Endothelial cell of umbilical vein (primary cell): ENCODE results near the gene TMPRSS6. TPM values are rescaled to one million over a fixed set of nuclear protein-coding genes. Genes with fewer than 3 reads are reported as not detected.

Experiments
- BruUV-seq: library from RNA; stranded (reverse); fragments of 400-500 nt; replicated peaks from 2 replicates; lab custom pipeline; 2021; lab: Mats Ljungman, UMichigan
- CTCF ChIA-PET: fragments of 300-600, 350-600 bp; sonication (Branson Sonifier 250); formaldehyde crosslinking; loops from one replicate; lab custom pipeline; 2021; ENCODE audit warnings: antibody characterized with exemption, inconsistent platforms; lab: Charles Lee
- POLR2A ChIA-PET: fragments of 300-600, 350-600 bp; sonication (Branson Sonifier 250); formaldehyde crosslinking; loops from one replicate; lab custom pipeline; 2021; ENCODE audit warnings: antibody characterized with exemption, inconsistent platforms; lab: Charles Lee
- DNase-seq: peaks from one replicate; pipeline ENCODE4 v3.0.0-alpha.2; 2011; ENCODE audit warnings: low read depth, low spot score
- FAIRE-seq: peaks from 2 replicates; lab custom pipeline; 2011; peaks lifted over from hg19 to GRCh38; lab: Jason Lieb, UNC
- H2AFZ ChIP-seq: 2 replicates; pipeline ENCODE4 v1.6.0; 2012; ENCODE audit warnings: low read depth, low read length, control low read depth, inconsistent platforms
- H3K27ac ChIP-seq: 2 replicates; pipeline ENCODE4 v1.5.1; 2011; ENCODE audit warnings: low read depth, mild to moderate bottlenecking, control low read depth, low read length, moderate library complexity; ENCODE audit not compliant: insufficient read depth
- H3K27me3 ChIP-seq, 2 experiments: 2 replicates each; pipeline versions ENCODE4 v1.6.0 to v1.6.1; 2011; ENCODE audit warnings: low read length in 2 of 2, mixed read lengths in 1 of 2; ENCODE audit not compliant: control insufficient read depth in 2 of 2, insufficient read depth in 2 of 2
- H3K36me3 ChIP-seq, 2 experiments: 2 replicates in 1 of 2; 3 replicates in 1 of 2; pipeline ENCODE4 v1.5.1; 2011; ENCODE audit warnings: low read length in 2 of 2, mild to moderate bottlenecking in 1 of 2, moderate library complexity in 1 of 2; ENCODE audit not compliant: control insufficient read depth in 2 of 2, insufficient read depth in 2 of 2; ENCODE audit errors: extremely low read depth in 1 of 2
- H3K4me1 ChIP-seq: 3 replicates; pipeline ENCODE4 v1.5.1; 2011; ENCODE audit warnings: mild to moderate bottlenecking, low read length; ENCODE audit not compliant: control insufficient read depth, insufficient read depth; ENCODE audit errors: extremely low read depth
- H3K4me2 ChIP-seq: 2 replicates; pipeline ENCODE4 v1.6.1; 2011; ENCODE audit warnings: low read length, control low read depth, mixed read lengths; ENCODE audit not compliant: insufficient read depth
- H3K4me3 ChIP-seq, 3 experiments: fragments of 200-600 bp in 1 of 3; sonication (generic), shearing (Covaris generic) in 1 of 3; replicated peaks in 1 of 3; 2 replicates each; pipeline ENCODE4 v1.5.1; 2011 to 2016; ENCODE audit warnings: control low read depth in 3 of 3, low read length in 3 of 3, mild to moderate bottlenecking in 2 of 3, inconsistent platforms in 1 of 3, low read depth in 1 of 3, moderate library complexity in 1 of 3; ENCODE audit not compliant: insufficient read depth in 1 of 3
- H3K79me2 ChIP-seq: 2 replicates; pipeline ENCODE4 v1.6.0; 2012; ENCODE audit warnings: low read length, inconsistent platforms; ENCODE audit not compliant: control insufficient read depth, insufficient read depth
- H3K9ac ChIP-seq: replicated peaks from 2 replicates; pipeline ENCODE3; 2011; ENCODE audit warnings: low read length, control low read depth; ENCODE audit not compliant: insufficient read depth; ENCODE audit errors: extremely low read depth
- H3K9me1 ChIP-seq: replicated peaks from 3 replicates; pipeline ENCODE4 v1.6.0; 2011; ENCODE audit warnings: mild to moderate bottlenecking, low read length; ENCODE audit not compliant: control insufficient read depth, insufficient read depth; ENCODE audit errors: extremely low read depth
- H3K9me3 ChIP-seq: replicated peaks from 2 replicates; pipeline ENCODE4 v1.5.1; 2012; ENCODE audit warnings: low read length, inconsistent platforms; ENCODE audit not compliant: control insufficient read depth, insufficient read depth
- H4K20me1 ChIP-seq: replicated peaks from 2 replicates; pipeline ENCODE3; 2011; ENCODE audit warnings: mild to moderate bottlenecking, low read length; ENCODE audit not compliant: control insufficient read depth, insufficient read depth; ENCODE audit errors: extremely low read depth
- CTCF ChIP-seq, 2 donors: IDR thresholded peaks; 1 replicate in 1 of 2; 2 replicates in 1 of 2; pipeline ENCODE4 v1.5.1; 2011; ENCODE audit warnings: low read length in 2 of 2, mild to moderate bottlenecking in 2 of 2, moderate library complexity in 2 of 2, control low read depth in 1 of 2, inconsistent platforms in 1 of 2, low read depth in 1 of 2; ENCODE audit not compliant: insufficient read depth in 1 of 2; ENCODE audit errors: extremely low read depth in 1 of 2
- EZH2 ChIP-seq: IDR thresholded peaks from 2 replicates; pipeline ENCODE4 v1.6.1; 2012; ENCODE audit warnings: borderline replicate concordance, low read depth, mild to moderate bottlenecking, moderate library complexity, low read length, inconsistent platforms; ENCODE audit not compliant: severe bottlenecking
- FOS ChIP-seq: IDR thresholded peaks from 2 replicates; pipeline ENCODE4 v1.6.1; 2011; ENCODE audit warnings: mild to moderate bottlenecking, low read length, moderate library complexity, borderline replicate concordance; ENCODE audit not compliant: insufficient read depth
- GATA2 ChIP-seq: IDR thresholded peaks from 2 replicates; pipeline ENCODE4 v1.7.0; 2011; ENCODE audit warnings: low read depth, mild to moderate bottlenecking, moderate library complexity, mixed read lengths, low read length; ENCODE audit not compliant: insufficient read length, insufficient read depth
- JUN ChIP-seq: IDR thresholded peaks from 2 replicates; pipeline ENCODE4 v1.6.1; 2011; ENCODE audit warnings: borderline replicate concordance, low read depth; ENCODE audit not compliant: insufficient read length, insufficient read depth
- MAX ChIP-seq: IDR thresholded peaks from 2 replicates; pipeline ENCODE4 v1.6.1; 2011; ENCODE audit not compliant: insufficient read depth, insufficient read length
- MYC ChIP-seq: IDR thresholded peaks from one replicate; pipeline ENCODE4 v1.6.1; 2011; ENCODE audit warnings: mild to moderate bottlenecking, low read depth, low read length
- POLR2A ChIP-seq: IDR thresholded peaks from 2 replicates; pipeline ENCODE4 v1.6.1; 2012; ENCODE audit warnings: low read depth, mild to moderate bottlenecking, control low read depth, low read length
- POLR2AphosphoS5 ChIP-seq: IDR thresholded peaks from 2 replicates; pipeline ENCODE4 v1.6.1; 2012; ENCODE audit warnings: low read depth, mild to moderate bottlenecking, control low read depth, low read length, moderate library complexity; ENCODE audit not compliant: insufficient read depth
- dilution Hi-C: fragments of 300-500 bp; cut with MboI; formaldehyde crosslinking; loops from one replicate; pipeline ENCODE4 v1.15.0; 2019; ENCODE audit warnings: low sequenced_read_pairs; ENCODE audit not compliant: extremely low pct_ligation_motif_present
- intact Hi-C: fragments of 100-400 bp; cut with micrococcal nuclease; formaldehyde crosslinking; loops from one replicate; pipeline ENCODE4 v1.10.0; 2022
- polyA plus RNA-seq, 4 experiments: library from polyadenylated mRNA; depleted of rRNA in 3 of 4; stranded (reverse) in 3 of 4; unstranded in 1 of 4; fragments of >200 nt; gene quantifications; 2 replicates each; pipeline versions ENCODE4 v1.2.1 to v1.2.3, GENCODE V29; 2011 to 2012; ENCODE audit warnings: missing spikeins in 1 of 4
- total RNA-seq: library from RNA; stranded (reverse); gene quantifications from 2 replicates; pipeline ENCODE4 v1.2.3, GENCODE V29; 2021

Gene TMPRSS6
- total and polyA plus RNA-seq, 2 donors (not counting 3 experiments of a cell fraction or from before 2014, with no cell fraction given), result not detected

GRCh38 chr22:37025500-37026070, 83.9 kb downstream of the TMPRSS6 start:
- POLR2A ChIA-PET, result no interaction called here
- H3K4me3 ChIP-seq, result no peak overlapping the region
- CTCF ChIA-PET, result interaction anchor here (0.6 to 2.1 kb wide), 5 partner anchors 15 to 1864 kb away, joined by 3 to 5 read pairs (median 4); no protein-coding TSS in a partner anchor
- H4K20me1 ChIP-seq, result no peaks in the 10 kb centered on the region
- no peak overlapping the region for H3K9ac ChIP-seq
- dilution Hi-C loops, result no loop called here
- peaks cover 10% of the 10 kb centered on the region for H3K79me2 ChIP-seq
- TF ChIP-seq FOS (no peak), POLR2A (no peak), JUN (no peak), MYC (no peak), EZH2 (no peak), CTCF (IDR thresholded peaks at IDR 0.05; ENCODE audit: extremely low read depth in 1 of 2, insufficient read depth in 1 of 2, low read depth in 1 of 2, low read length in 2 of 2) (no peak), GATA2 (no peak), POLR2AphosphoS5 (no peak), MAX (no peak)
- peaks cover 6 to 37% of the 10 kb centered on the region in 2 experiments for H3K36me3 ChIP-seq
- no peak overlapping the region for H3K27ac ChIP-seq
- H2AFZ ChIP-seq, result no peak overlapping the region
- DNase-seq (no peak), FAIRE-seq (no peak)
- H3K9me1 ChIP-seq, result no peaks in the 10 kb centered on the region
- BruUV-seq, result no TSS peak
- peaks cover 7% of the 10 kb centered on the region for H3K4me1 ChIP-seq
- H3K9me3 ChIP-seq, result no peaks in the 10 kb centered on the region
- intact Hi-C loops, result no loop called here
- no peak overlapping the region for H3K4me2 ChIP-seq
- no peaks in the 10 kb centered on the region for H3K27me3 ChIP-seq
